GM19468 (cell line): ENCODE data around the gene EIF2A.

Experiments used
- ATAC-seq: cut with Tn5 transposase; IDR thresholded peaks from one replicate; pipeline ENCODE4 v1.9.1; 2021; ENCODE audit warnings: mild to moderate bottlenecking, moderate library complexity, moderate number of reproducible peaks; ENCODE audit not compliant: unreplicated experiment; ENCODE audit errors: extremely low read depth

Gene EIF2A

DNA sequence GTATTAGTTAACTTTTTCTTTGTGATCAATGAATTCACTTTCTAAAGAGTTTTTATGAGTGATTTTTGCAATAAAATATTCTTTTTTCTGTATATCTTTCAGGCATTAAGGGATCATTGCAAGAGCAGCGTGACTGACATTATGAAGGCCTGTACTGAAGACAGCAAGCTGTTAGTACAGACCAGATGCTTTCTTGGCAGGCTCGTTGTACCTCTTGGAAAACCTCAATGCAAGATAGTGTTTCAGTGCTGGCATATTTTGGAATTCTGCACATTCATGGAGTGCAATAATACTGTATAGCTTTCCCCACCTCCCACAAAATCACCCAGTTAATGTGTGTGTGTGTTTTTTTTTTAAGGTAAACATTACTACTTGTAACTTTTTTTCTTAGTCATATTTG, 81.0 kb downstream of the EIF2A start:
- ATAC-seq: no peak

DNA sequence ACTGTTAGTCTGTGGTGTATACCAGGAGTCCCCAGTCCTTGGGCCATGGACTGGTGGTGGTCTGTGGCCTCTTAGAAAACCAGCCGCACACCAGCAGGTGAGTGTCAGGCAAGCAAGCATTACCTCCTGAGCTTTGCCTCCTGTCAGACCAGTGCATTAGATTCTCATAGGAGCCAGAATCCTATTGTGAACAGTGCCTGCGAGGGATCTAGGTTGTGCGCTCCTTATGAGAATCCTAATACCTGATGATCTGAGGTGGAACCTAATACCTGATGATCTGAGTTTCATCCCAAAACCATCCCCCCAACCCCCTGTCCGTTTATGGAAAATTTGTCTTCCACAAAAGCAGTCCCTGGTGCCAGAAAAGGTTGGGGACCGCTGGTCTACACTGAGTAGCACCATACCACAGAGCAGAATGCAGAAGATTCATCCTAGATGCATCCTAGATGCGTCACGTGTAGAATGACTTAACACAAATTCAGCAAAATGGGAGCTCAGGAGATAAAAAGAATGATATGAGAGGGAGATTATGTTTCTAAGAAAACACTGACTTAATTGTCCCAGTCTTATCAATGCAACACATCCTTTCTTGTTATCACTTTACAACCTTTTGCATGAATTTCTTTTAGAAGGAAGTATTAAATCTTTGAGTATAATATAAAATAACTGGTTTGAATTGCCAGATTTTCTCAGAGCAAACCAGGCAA, 85.1 kb downstream of the EIF2A start:
- no peak for ATAC-seq

DNA sequence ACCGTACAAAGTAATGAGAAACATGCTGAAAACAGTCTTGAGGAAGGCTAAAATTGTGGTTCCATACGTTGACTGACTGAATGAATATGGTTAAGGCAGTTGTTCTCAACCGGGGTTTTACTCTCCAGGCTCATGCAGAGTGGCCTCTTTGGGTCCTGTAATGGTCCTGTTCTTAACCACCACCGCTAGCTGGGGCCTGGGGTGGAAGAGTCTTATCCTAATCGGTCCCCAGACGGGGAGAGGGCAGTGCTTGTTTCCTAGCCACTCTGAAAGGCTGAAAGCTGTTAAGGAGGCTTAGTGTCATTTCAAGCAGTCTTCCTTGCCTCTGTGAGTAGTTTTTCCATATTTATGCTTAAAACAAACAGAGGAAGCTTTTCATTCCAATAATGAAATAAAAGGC, 88.5 kb downstream of the EIF2A start:
- ATAC-seq: no peak

DNA sequence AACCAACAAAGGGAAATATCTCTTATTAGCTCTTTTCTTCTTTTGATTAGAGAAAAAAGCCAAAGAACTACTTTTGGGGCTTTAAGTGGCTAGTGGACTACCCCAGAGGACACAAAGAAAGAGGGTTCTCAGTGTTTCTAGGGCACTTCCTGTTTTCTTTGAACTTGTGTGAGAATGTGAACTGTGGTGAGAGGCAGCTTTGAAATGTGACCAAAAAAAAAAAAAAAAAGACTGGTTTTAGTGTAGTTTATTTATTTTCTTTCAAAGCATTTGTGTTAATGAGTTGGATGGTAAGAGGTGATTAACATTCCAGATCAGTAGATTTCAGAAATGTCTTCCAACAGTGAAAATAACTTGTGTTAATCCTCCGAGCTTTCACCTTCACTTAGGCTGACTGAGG, 88.9 kb downstream of the EIF2A start:
- no peak for ATAC-seq
